ENCODE measurements around the gene DNAAF3. TPM values are rescaled to one million over a fixed set of nuclear protein-coding genes. Genes with fewer than 3 reads are reported as not detected.

Gene DNAAF3
- total RNA-seq, 1 experiment from 2014 or later, result 21.1 TPM

DNA sequence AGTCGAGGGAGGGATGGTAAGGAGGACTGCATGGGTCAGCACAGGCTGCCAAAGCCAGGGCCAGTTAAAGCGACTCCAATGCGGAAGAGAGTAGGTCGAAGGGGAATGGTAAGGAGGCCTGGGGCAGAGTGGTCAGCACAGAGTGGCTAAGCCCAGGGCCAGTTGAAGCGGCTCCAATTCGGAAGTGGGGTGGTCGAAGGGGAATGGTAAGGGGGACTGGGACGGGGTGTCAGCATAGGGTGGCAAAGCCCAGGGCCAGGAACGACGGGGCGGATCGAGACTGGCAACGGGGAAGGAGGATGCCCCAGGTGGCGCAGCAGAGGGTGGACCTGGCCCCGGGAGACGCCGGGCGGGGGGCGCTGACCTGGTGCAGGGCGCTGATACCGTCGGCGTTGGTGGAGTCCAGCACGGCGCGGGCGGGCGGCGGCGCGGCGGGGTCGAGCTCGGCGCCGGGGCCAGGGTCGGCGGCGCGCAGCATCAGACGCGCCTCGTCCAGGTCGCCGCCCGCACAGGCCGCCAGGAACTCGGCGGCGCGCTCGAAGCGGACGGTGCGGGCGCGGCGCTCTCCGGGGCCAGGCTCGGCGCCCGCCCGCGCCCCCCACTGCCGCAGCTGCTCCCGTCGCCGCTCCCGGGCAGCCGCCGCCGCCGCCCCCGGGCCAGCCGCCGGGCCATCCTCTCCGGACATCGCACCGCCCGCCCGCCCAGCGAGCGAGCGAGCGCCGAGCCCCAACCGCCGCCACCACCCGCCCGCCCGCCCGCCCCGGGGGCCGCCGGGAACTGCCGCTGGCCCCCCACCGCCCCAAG lies 49.4 kb downstream of the DNAAF3 start, which contains the start of gene PPP1R12C:
Gene PPP1R12C, minus strand, starts transcription at position 779 of the 804 bp plus-strand sequence. Its CDS starts 94 bp downstream, at position 685.
- DNase-seq (ENCODE audit: low spot score), result no peak

DNA sequence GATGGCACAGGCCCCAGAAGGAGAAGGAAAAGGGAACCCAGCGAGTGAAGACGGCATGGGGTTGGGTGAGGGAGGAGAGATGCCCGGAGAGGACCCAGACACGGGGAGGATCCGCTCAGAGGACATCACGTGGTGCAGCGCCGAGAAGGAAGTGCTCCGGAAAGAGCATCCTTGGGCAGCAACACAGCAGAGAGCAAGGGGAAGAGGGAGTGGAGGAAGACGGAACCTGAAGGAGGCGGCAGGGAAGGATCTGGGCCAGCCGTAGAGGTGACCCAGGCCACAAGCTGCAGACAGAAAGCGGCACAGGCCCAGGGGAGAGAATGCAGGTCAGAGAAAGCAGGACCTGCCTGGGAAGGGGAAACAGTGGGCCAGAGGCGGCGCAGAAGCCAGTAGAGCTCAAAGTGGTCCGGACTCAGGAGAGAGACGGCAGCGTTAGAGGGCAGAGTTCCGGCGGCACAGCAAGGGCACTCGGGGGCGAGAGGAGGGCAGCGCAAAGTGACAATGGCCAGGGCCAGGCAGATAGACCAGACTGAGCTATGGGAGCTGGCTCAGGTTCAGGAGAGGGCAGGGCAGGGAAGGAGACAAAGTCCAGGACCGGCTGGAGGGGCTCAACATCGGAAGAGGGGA lies 50.1 kb downstream of the DNAAF3 start:
- DNase-seq (ENCODE audit: low spot score), result peak; percentile 58

- DNase-seq (ENCODE audit: low spot score), result no peak
Observed at GRCh38 chr19:55115446-55116065, 50.9 kb downstream of the DNAAF3 start.

- no peak for DNase-seq (ENCODE audit: low spot score)
Observed at GRCh38 chr19:55114566-55115145, 51.8 kb downstream of the DNAAF3 start.

DNA sequence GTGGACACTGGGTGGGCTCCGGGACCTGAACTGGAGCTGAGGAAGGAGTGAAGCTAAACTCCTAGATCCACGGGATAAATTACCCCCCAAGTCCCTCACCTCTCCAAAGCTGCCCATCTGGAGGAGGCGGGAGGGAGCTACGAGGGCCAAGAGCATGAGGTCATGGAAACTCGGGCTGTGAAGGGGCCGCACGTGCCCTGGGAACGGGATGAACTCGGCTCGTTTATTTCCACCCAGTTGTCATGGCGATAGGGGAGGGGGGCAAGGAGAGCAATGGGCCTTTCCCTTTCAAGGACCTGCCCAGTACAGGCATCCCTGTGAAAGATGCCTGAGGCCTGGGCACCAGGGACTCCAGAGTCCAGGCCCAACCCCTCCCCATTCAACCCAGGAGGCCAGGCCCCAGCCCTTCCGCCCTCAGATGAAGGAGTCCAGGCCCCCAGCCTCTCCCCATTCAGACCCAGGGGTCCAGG lies 52.8 kb downstream of the DNAAF3 start:
- DNase-seq (ENCODE audit: low spot score), result peak; percentile 81

DNA sequence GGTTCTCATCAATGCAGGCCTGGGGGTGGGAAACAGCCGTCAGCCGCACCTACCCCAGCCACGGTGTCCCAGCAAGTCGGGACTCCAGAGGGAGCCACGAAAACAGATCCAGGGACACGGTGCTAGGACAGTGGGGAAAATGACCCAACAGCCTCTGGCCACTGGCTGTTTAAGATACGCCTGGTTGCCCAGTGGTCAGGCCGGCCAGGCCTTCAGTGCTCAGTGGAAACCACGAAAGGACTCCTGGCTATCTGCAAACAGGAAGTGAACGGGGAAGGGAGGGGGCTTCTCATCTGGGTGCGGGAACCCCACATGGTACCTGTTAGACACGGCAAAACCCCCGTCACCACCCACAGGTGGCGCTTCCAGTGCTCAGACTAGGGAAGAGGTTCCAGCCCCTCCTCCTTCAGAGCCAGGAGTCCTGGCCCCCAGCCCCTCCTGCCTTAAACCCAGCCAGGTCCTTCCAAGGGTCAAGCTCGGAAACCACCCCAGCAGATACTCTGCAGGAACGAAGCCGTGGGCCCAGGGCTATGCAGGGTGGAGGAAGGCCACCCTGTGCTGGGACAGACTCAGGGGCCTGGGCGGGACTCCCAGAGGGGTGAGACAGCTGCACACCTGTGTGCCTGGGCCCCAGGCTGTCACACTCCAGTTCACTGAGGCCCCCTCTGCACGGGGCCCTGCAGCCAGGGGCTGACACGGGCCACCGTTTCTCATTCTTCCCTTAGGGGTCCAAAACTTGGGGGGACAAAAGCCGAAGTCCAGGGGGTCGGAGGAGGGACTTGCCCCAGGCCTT lies 53.4 kb downstream of the DNAAF3 start:
- peak; percentile 85 for DNase-seq (ENCODE audit: low spot score)

GRCh38 chr19:55112246-55112776 lies 54.1 kb downstream of the DNAAF3 start:
- no peak for DNase-seq (ENCODE audit: low spot score)

- no peak for DNase-seq (ENCODE audit: low spot score)
Observed at GRCh38 chr19:55111238-55111831, 55.1 kb downstream of the DNAAF3 start.

DNA sequence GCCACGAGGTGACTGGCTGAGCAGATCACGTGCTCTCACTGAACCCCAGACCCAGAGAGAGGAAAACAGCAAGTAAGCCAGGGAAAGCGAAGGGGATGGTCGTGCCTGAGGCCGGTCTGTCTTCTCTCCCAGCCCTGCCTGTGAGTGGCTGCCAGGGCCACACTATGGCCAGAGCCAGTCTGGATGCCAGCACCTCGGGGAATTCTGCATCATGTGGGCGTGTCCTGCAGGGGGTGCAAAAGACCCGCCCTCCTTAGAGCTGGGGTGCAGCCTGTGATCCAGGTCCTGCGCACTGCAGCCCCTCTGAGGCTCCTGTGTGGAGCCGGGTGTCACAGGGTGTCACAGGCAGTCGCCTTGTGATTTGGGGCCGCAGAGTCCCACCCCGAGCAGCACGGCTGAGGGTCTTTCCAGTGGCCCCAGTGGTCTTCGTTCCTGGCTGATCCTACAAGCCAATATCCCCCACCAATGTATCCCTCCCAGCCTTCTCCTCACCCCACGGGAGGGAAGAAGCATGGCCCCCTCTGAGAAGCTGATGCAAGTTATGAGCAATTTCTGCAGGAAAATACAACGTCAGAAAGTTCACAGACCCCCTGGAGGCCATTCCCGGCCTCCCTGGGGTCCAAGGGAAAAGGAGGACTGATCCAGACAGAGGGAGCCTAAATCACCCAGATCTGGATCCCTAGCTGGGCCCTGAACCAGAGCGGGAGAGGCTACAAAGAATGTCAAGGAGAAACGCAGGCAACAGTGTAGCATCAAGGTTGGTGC lies 56.7 kb downstream of the DNAAF3 start:
- no peak for DNase-seq (ENCODE audit: low spot score)

Small RNAs within 50 kb of the gene (small RNA-seq; reads per million reads assigned to genes)
- gene MIR7975 (0.50 reads per million), gene RF01210 (not detected)

Other genes starting within 250 kb of the DNAAF3 start
- gene NLRP7, start 219.1 kb downstream of the DNAAF3 start, total RNA-seq (2014; rRNA removed; shearing (Covaris generic)), result not detected in 2 replicates
- not detected in 2 replicates for gene NLRP2, start 200.2 kb downstream of the DNAAF3 start, total RNA-seq (2014; rRNA removed; shearing (Covaris generic))
- gene GP6, start 128.3 kb downstream of the DNAAF3 start, total RNA-seq (2014; rRNA removed; shearing (Covaris generic)), result 0.05 TPM in 1 of 2 replicates, not detected in the other
- 107 and 119 TPM in 2 replicates for gene RDH13, start 103.5 kb downstream of the DNAAF3 start, total RNA-seq (2014; rRNA removed; shearing (Covaris generic))
- 543 and 612 TPM in 2 replicates for gene EPS8L1, start 90.7 kb downstream of the DNAAF3 start, total RNA-seq (2014; rRNA removed; shearing (Covaris generic))
- 227 and 261 TPM in 2 replicates for gene PPP1R12C, start 49.0 kb downstream of the DNAAF3 start, total RNA-seq (2014; rRNA removed; shearing (Covaris generic))
- gene TNNT1, start 17.4 kb downstream of the DNAAF3 start, total RNA-seq (2014; rRNA removed; shearing (Covaris generic)), result 4.5 and 5.0 TPM in 2 replicates
- 11.1 and 20.3 TPM in 2 replicates for gene TNNI3, start 8.9 kb downstream of the DNAAF3 start, total RNA-seq (2014; rRNA removed; shearing (Covaris generic))
- 0.71 and 1.5 TPM in 2 replicates for gene SYT5, start 13.7 kb upstream of the DNAAF3 start, total RNA-seq (2014; rRNA removed; shearing (Covaris generic))
- 87.1 and 103 TPM in 2 replicates for gene PTPRH, start 42.9 kb upstream of the DNAAF3 start, total RNA-seq (2014; rRNA removed; shearing (Covaris generic))
- 9.9 and 10.6 TPM in 2 replicates for gene TMEM86B, start 62.1 kb upstream of the DNAAF3 start, total RNA-seq (2014; rRNA removed; shearing (Covaris generic))
- gene PPP6R1, start 92.4 kb upstream of the DNAAF3 start, total RNA-seq (2014; rRNA removed; shearing (Covaris generic)), result 111 and 131 TPM in 2 replicates
- 173 and 177 TPM in 2 replicates for gene HSPBP1, start 113.5 kb upstream of the DNAAF3 start, total RNA-seq (2014; rRNA removed; shearing (Covaris generic))
- 0.37 and 1.9 TPM in 2 replicates for gene BRSK1, start 117.4 kb upstream of the DNAAF3 start, total RNA-seq (2014; rRNA removed; shearing (Covaris generic))
- 12.5 and 19.7 TPM in 2 replicates for gene TMEM150B, start 158.7 kb upstream of the DNAAF3 start, total RNA-seq (2014; rRNA removed; shearing (Covaris generic))
- gene KMT5C, start 173.3 kb upstream of the DNAAF3 start, total RNA-seq (2014; rRNA removed; shearing (Covaris generic)), result 86.3 and 96.2 TPM in 2 replicates
- gene COX6B2, start 188.1 kb upstream of the DNAAF3 start, total RNA-seq (2014; rRNA removed; shearing (Covaris generic)), result 0.92 and 2.7 TPM in 2 replicates
- not detected in 2 replicates for gene GARIN5B, start 196.6 kb upstream of the DNAAF3 start, total RNA-seq (2014; rRNA removed; shearing (Covaris generic))
- gene IL11, start 203.8 kb upstream of the DNAAF3 start, total RNA-seq (2014; rRNA removed; shearing (Covaris generic)), result 0.31 and 2.8 TPM in 2 replicates
- not detected in 2 replicates for gene TMEM190, start 210.2 kb upstream of the DNAAF3 start, total RNA-seq (2014; rRNA removed; shearing (Covaris generic))
- gene TMEM238, start 217.7 kb upstream of the DNAAF3 start, total RNA-seq (2014; rRNA removed; shearing (Covaris generic)), result 87.8 and 92.7 TPM in 2 replicates
- gene RPL28, start 219.3 kb upstream of the DNAAF3 start, total RNA-seq (2014; rRNA removed; shearing (Covaris generic)), result 1,121 and 1,134 TPM in 2 replicates
- gene UBE2S, start 241.2 kb upstream of the DNAAF3 start, total RNA-seq (2014; rRNA removed; shearing (Covaris generic)), result 2,696 and 2,806 TPM in 2 replicates